GM19438 (cell line): ENCODE measurements around the gene SPPL2C.

ENCODE experiments used
- ATAC-seq: cut with Tn5 transposase; IDR thresholded peaks from one replicate; pipeline ENCODE4 v1.9.1; 2021; ENCODE audit warnings: low read depth; ENCODE audit not compliant: unreplicated experiment

The SPPL2C gene

DNA sequence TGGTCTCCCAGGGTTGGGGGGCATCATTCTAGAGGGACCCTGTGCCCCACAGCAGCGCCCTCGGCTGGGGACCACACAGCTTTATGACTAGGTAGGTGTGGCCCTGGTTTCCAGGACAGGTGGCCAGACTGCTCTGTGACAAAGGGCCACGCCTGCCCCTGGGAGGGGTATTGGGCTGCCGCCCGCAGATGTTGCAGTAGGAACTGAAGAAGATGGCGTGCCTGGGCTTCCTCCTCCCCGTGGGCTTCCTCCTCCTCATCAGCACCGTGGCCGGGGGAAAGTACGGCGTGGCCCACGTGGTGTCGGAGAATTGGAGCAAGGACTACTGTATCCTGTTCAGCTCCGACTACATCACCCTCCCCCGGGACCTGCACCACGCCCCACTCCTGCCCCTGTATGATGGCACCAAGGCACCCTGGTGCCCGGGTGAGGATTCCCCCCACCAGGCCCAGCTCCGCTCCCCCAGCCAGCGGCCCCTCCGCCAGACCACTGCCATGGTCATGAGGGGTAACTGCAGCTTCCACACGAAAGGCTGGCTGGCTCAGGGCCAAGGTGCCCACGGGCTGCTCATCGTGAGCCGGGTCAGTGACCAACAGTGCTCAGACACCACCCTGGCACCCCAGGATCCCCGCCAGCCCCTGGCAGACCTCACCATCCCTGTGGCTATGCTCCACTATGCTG, at the start of gene SPPL2C:
SPPL2C (plus strand) TSS at position 187 of the 681 bp plus-strand sequence; CDS start at position 213, 26 bp downstream.
- no peak for ATAC-seq

- no peak for ATAC-seq
These were observed 43.9 kb upstream of the SPPL2C start for GRCh38 chr17:45800816-45801215.

GRCh38 chr17:45801421-45801820, 43.3 kb upstream of the SPPL2C start:
- no peak for ATAC-seq

GRCh38 chr17:45808845-45809244, 35.8 kb upstream of the SPPL2C start:
- no peak for ATAC-seq

GRCh38 chr17:45809499-45809898, 35.2 kb upstream of the SPPL2C start:
- ATAC-seq, result no peak

GRCh38 chr17:45812102-45812501, 32.6 kb upstream of the SPPL2C start:
- ATAC-seq, result no peak

DNA sequence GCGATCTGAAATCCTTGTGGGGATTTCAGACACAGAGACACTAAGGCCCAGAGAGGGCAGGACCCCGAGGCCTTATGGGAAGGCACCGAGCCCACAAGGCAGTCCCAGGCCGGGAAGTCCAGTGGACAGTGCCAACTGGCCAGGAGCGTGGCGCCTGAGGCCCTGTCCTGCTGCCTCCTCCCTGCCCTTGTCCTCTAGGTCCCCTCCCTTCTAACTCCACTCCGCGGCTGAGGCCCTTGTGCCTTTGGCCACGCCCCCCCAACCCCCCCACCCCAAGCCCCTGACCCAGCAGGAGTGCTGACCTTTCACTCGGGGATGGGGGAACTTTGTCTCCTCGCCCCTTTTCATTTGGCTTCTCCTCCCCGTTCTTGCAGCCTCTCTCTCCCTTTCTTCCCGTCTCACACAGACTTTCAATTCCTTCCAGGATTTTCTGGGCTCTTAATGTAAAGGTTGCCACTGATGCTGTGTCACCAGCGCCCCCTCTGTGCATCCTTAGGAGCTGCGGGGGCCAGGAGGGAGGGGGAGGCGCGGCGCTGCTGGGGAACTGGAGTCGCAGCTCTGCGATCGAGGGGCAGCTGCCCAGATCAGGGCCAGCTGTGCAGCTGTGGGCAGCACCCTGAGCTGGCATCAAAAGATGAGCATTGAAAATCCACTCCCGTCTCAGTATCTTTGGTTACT, 31.5 kb upstream of the SPPL2C start:
- ATAC-seq, result no peak

DNA sequence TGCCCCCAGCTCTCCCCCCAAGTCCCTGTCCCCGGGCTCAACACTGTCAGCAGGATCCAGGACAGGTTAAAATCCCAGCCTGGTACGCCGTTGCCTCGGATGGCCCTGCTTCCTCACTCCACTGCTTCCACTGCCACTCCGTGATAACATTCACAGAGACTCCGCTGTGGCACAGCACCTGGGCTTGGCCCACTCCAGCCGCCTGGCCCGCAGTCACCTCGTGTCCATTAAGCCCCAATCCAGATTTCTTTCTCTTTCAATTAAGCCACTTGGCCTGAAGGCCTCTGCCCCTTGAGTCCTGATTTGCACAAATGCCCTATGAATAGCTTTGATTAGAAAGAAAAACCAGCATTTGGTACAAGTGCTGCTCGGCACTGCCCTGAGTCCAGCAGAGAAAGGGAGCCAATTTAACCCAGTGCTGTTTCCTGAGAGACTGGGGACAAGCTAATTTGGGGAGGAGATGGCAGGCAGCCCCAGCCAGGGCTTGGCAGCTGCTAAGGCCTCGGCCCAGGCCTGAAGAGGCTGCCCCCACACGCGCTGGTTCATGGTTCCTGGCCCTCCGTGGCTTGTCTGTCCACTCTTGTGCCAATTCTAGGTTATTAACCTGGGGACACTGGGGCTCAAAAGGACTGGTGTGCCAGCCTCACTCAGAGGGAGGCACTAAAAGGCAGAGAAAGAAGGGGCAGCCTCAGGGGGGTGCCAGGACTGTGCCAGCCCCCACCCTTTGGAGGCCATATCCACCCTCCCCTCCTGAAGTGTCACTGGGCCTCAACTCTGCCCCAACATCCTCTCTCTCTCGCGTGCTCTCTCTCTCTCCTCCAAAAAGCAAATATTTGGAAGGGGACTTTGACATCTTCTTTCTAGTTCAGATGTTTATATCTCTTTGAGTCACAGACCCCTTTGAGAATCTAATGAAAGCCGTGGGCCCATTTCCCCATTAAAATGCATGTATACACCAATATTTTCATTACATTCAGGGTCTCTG, 29.8 kb upstream of the SPPL2C start:
- ATAC-seq, result no peak

DNA sequence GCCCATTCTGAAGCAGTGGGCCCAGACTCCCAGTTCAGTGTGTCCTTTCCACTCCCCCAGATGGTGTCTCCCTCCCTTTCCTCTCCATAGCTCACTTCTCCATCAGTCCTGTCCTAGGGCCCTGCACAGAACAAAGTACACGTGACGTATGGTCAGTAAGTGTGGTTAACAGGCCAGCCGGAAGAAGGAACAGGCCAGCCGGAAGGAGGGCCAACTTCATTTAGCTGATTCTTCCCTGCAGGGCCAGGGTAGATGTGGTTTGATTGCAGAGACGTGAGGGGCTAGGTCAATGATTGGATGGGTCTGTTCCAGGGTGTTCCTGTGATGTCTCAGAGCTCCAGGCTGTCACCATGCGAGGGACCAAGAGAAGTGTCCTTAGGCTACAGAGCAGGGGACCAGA, 28.9 kb upstream of the SPPL2C start:
- no peak for ATAC-seq

DNA sequence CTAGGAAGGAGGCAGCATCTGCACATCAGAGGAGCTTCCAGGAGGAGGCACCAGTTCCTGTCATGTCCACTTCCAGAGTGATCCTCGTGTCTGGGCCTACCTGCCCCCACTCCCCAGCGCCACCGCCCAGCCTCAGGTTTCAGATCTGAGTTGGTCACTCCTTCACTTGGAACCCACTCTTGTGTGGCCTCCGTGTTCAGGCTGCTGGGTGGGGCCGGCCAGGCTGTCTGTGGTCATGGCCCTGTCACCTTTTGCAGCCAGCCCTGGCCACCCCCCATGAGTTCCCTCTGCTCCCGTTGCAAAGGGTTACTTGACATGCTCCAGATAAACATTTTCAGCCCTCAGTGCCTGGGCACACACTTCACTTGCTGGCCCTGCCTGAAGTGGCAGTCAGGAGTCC, 26.6 kb upstream of the SPPL2C start:
- no peak for ATAC-seq

DNA sequence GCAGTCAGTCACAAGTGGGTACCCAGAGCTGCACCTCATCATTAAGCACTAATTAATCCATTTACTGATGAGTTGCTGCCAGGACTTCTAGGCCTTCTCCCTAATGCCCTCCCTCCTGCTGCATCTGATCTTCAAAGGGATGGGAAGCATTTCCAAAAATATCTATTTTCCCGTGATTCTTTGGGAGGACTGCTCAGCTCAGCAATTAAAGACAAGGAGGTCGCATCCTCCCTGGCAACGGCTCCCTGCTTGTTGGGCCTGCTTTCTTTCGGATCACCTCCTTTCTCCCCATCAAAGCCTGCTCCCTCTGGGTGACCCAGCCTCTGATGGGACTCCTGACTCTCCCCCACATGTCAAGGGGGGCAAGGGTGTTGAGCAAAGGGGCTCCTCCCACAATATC, 26.0 kb upstream of the SPPL2C start:
- no peak for ATAC-seq

GRCh38 chr17:45819632-45820031, 25.0 kb upstream of the SPPL2C start:
- ATAC-seq, result no peak

- no peak for ATAC-seq
These were observed 24.5 kb upstream of the SPPL2C start for GRCh38 chr17:45820052-45820780.

DNA sequence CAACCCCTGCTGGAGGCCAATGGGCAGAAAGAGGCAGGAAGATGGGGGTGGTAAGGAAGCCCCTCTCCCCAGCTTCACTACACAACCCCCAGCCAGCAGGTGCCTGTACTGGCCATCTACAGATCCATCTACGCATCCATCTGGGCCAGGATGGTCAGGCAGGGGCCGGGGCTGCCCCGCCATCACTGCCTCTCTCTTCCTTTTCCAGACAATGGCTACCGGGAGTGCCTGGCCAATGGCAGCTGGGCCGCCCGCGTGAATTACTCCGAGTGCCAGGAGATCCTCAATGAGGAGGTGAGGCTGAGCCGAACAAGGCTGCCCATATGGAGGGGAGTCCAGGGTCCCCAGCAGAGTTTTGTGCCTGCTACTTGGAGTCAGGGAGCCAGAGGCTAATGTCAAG, 23.5 kb upstream of the SPPL2C start:
- no peak for ATAC-seq

GRCh38 chr17:45823598-45823997, 21.1 kb upstream of the SPPL2C start:
- ATAC-seq, result no peak

DNA sequence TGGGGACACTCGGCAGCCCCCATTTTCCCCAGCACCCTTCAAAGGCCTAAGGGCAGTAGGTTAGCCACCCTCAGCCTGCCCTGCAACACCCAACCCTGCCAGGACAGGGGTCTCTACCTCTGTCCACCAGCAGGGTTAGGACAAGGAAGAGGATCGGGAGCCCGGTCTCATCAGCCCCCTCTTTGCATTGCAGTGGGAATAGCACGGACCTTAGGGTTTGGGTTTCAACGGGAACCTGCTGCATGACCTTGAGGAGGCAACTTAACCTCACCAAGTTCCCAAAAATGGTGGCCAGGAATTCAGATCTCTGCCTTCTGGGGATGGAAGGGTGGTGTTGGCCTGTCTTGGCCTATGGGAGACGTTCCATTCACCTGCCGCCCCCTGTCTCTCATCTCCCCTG, 20.2 kb upstream of the SPPL2C start:
- ATAC-seq, result no peak

- ATAC-seq, result no peak
These were observed 19.7 kb upstream of the SPPL2C start for GRCh38 chr17:45824901-45825492.

DNA sequence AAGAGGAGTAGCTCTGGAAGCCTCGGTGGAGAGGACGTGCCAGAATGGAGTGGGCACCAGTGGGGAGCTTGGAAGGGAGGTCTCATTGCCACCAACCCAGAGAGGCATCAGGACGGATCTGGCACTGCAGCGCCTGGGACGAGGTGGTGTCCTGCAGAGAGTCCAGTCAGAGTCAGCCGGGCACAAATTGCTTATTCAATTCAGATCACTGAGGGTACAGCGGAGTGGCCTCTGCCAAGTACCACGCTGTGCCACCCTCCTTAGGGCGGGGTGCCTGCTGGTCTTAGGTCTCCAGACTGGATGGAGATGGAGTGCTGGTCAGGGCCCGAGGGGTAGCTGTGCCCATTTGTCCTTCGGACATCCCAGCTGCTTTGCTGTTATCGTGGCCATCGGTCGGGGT, 18.9 kb upstream of the SPPL2C start:
- no peak for ATAC-seq

- ATAC-seq, result no peak
These were observed 17.6 kb upstream of the SPPL2C start for GRCh38 chr17:45826919-45827588.

DNA sequence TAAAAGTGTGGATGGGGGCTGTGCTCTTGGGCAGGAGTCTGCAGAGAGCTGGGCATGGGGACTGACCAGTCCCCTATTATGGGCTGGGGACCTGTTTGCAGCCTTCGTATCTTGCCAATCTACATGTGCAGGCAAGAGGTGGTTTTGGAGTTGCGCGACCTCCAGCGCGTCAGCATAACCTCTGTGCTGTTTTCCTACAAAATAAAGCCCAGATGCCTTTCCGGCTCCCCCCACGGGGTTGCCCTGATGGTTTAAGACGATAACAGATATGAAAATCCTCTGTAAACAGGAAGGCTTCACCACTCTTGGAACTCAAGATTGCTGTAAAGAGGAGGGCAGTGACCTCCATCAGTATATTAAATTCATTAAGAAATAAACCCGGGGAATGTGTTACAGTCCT, 16.5 kb upstream of the SPPL2C start:
- no peak for ATAC-seq
